ENCODE results near the gene MICU1.
"Not testable (repeated sequence)": the region's sequence is repeated elsewhere in the genome, so short reads cannot be mapped to it uniquely, and the experiment has no call there.

The MICU1 gene

DNA sequence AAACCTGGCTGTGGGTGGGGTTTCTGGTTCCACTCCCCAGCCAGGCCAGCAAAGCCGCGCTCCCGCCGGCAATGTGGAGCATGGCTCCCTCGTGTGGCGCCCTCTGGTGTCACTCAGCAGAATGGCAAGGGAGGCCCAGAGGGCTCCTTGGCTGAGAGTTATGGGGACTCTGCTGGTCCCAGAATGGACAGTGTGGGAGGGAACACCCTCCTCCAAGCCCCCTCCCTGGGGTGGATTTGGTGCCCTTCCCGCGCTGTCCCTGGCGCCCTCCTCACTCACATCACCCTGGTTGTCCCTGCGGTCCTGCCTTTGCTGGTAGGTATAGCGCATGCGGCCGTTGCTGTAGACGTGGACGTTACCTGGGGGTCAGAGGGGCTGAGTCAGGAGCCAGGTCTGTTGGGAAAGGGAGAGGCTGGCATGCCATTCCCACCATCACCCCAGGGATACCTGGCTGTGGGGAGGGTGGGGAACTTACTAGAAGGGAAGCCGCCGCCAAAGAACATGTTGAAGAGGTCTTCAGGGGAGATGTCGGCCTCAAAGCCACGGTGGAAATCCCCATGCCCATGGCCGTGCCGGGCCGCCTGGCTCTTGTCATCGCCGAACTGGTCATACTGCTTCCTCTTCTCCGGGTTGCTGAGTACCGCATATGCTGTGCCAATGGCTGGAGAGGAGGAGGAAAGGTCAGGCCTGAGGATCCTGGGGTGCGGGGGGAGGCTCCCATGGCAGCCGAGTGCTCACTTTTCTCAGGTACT, 285.2 kb downstream of the MICU1 start:
- no peak for DNase-seq

- no peak for DNase-seq
Measured at GRCh38 chr10:72338180-72338579, 287.7 kb downstream of the MICU1 start.

DNA sequence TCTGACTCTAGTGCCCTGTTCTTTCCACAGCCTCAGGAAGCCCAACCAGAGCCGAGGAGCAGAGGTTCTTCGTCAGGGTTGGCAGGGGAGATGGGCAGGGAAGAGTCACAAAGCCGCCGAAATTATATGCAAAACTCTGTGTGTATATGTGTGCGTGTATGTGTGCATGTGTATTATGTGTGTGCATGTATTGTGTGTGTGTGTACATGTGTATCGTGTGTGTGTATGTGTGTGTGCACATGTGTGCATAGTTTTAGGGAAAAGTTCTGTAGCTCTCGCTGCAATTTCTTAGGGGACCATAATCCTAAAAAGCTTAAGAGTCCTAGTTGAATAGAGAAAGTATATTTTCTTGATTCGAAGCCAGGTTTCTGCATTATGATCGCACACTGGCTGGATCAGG, 288.2 kb downstream of the MICU1 start:
- DNase-seq = no peak

GRCh38 chr10:72337039-72337629, 288.7 kb downstream of the MICU1 start:
- no peak for DNase-seq

DNA sequence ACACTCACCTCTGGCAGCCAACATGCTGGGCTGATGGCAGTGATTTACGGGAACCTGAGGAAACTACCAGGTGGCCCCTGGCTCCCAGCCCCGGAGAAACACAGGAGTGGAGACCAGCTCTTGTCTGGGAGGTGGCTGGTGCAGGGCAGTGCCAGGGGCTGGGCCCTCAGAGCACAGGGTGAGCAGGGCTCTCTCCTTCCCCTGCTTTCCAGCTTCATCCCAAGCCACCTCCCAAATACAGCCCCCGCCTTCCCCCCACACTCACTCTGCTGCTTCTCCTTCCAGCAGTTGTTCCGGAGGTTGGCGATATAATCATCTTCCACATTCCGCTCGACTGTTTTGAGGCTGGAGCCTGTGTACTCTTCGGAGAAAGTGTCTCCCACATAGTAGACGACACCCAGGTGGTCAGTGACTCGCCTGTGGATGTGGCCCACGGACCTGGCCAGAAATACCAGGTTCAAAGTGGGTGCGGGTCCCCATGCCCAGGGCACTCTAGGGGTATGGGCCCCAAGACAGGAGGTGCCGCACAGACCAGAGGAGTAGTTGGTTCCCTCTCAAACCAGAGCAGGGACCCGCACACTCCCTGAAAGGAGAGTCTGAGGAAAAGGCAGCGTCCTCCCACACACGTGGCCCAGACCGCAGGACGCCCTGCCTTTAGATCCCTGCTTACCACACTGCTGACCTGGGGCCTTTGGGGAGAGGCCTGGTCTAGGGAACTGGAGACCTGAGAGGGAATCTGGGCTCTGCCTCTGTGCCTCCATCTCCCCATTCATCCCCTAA, 289.4 kb downstream of the MICU1 start:
- no peak for DNase-seq

DNA sequence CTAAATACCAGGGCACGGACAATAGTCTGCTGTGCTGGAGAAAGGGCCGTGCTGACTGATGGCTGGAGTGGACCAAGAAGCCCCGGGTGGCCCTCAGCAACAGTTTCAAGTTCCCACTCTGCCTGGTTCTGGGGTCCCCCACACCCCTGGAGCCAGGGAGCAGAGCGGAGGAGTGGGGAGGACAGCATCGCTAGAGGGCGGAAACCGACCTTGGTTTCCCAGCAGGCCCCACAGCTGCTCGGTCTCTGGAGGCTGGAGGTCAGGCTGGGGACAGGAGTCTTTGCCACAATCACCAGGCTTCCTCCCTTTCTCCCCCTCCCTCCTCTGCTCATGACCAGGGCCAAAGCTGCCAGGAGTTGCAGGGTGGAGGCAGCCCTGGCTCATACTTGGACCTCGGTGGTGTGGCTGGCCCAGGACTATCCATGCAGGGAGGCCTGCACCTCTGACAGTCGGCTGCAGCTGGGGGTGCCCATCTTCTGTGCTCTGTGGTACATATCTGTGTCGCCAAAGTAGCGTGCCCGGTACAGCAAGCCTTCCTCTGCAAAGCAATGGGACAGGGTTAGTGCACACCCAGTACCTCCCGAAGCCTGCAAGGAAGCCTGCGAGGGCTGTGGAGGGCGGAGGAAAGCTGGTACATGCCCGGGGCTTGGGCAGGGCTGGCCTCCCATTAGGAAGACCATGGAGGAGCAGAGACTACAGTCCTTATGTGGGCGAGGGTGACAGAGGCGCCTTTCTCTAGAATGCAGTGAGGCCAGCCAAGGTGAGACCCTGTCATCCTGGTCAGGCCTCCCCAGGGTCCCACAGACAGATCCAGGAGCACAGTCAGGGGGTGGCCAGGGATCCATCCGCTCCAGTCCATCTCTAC, 290.3 kb downstream of the MICU1 start:
- no peak for DNase-seq

DNA sequence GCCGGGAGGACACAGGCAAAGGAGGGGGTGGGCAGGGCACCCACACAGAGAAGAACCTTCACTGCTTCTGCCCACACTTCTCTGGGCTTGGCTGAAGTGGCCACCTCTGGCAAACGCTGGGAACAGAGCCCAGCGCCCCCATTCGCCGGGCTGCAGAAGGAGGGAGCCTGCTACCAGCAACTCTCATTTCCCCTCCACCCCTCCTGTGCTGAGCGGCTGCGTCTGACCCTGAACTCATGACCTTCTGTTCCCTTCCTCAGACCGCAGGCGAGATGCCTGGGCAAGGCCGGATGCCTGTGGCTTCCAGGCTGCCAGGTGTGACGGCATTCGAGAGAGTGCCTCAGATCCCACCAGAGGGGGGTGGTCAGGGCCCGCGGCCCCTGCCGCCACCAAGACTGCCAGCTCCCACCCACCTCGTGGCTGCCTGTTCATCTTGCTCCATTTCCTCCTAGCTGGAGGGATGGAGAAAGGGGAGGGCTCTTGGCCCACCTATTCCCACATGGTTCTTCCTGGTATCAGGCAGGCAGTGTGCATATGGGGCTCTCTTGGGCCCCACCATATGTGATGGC, 291.0 kb downstream of the MICU1 start:
- DNase-seq = no peak

DNA sequence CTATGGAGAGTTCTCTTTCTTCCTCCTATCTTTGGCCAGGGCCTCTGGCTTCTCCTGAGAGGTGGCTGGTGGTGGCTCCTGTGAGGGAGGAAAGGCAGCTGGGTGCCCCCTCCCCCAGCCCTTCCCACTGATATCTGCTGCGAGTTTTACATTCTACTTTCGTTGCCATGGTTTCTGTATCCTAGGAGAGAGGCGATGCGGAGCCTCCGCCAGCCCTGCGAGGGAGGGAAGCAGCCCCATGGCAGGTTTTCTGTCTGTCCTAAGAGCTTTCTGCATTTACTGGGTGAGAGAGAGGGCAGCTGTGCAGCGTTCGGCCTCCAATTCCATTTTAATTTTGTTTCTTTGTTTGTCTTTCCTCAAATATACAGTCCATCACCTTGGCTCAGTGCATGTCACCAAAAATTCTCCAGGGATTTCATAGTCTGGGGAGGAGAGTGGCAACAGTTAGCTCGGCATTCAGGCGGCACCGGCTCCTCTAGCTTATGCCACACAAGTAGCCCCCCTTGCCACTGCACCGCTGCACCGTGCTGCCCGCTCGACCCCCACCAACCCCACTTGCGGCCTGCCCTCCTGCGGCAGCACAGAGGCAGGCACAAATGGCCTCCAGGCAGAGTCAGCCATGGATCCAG, 291.6 kb downstream of the MICU1 start:
- DNase-seq = peak in 1 of 2 experiments; percentile 42

DNA sequence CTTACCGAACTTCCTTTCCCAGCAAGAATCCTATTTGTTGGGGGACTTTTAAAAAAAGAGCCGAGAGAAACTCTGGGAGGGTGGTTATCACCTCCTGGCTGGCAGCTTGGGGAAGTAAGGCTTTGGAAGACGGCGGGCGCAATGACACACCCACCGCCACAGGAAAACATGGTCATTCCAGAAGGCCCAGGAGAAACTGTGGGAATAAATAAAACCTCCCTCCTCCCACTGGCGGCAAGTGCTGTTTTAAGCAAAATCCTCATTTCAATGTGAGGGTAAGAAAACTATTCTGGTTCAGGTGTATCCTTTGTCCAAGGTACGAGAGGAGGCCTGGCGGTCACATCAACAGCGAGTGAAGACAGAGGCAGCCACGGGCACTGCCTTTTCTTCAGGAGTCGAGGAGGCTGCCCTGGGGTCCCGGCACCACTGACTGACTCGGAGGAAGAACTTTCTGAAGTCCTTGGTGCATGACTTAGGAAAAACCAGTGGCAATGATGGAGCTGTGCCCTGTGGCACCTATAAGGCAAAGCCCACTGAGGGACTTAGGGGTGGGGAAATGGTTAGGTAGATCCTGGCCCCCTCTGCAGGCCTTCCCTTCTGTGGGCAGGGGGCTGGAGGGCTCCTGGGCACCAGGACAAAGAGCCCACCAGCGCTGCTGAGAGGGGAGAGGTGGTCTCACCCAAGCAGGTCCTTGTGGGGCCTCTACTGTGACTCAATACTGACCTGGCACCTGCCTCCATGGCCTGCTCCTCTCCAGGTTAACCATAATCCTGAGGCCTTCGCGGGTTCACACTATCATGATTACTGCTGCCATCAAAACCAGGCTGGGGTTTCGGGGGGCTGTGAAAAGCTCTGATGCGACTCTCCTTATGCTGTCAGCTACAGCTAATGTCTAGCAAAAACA, 292.5 kb downstream of the MICU1 start:
- DNase-seq = no peak

DNA sequence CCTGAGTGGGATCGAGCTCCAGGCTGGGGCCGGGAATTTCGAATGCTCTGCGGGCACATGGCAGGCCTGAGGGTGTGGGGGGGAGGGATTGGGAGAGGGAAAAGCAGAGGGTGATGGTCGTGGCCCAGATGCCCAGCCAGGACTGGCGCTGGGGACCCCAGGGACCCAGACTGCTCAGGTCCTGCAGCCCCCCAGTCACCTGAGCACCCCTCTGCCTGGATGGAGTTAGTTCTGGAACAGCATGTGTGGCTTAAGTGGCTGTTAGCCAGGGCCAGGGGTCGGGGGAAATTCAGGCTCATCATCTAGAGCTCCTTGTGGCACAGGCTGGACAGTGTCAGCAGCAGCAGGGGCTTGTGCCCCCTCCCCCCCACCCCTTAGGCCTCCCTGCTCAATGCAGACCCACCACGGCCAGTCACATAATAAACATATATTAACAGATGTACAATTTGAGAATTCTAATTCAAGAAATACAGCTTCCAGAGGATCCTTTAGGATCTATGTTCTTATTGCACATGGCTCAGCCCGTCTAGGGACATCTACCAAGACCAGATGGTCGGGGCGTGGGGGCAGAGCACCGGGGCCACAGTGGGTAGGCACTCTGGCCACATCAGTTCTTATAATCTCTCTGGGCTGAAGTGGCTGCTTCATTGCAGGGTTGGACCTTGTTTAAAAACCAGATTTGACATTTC, 293.3 kb downstream of the MICU1 start:
- no peak for DNase-seq

DNA sequence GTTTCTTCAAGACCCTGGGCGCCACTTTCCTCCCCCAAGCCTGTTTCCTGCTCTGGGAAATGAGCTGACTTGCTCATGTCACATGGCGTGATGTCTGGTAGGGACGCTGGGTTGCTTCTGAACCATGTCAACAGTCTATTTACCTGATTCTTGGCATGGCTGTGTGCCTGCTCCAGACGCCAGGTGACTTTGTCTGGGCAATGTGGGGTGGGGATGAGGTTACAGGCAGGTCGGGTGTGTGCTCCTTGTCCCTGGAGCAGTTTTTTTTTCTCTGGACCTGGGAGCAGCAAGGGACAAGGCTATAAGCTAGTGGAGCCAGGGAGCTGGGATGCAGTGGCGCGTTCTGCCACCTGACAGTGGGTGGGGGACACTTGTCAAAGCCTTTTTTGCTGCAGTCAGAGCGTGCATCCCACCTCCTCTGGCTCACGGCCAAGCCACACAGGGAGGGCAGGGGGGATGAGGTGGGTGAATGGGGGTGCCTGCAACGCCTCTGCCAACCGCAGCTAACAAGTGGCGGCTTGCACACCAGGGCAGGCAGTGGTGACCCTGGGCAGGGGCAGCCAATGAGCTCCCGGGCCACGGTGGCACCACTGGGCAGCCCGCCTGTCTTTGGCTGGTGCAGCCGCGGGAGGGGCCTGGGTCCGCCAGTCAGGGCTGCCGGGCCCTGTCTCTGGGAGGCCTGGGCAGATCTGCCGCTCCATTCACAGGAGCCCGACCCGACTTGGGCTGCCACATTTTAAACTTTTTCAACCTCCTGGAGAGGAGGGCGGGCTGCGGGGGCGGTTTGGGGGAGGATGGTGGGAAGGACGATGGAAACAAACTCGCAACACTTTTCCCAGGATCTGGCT, 294.1 kb downstream of the MICU1 start:
- no peak for DNase-seq

DNA sequence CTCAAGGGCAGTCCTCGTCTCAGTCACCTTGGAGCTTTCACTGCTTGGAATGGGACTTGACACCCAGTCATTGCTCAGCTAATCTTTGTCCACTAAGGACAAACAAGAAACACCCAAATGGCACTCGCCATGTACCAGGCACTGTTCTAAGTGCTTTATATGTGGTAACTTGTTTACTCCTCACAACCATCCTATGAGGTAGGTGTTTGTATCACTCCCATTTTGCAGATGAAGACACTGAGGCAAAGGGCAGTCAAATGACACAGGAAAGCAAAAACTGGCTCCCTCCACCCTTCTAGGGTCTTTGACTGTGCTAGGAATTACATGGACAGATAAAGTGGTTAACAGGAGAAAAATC, 295.8 kb downstream of the MICU1 start:
- no peak for DNase-seq

GRCh38 chr10:72329290-72330068, 296.4 kb downstream of the MICU1 start:
- DNase-seq = no peak

- no peak for DNase-seq
Measured at GRCh38 chr10:72328829-72329204, 297.1 kb downstream of the MICU1 start.

DNA sequence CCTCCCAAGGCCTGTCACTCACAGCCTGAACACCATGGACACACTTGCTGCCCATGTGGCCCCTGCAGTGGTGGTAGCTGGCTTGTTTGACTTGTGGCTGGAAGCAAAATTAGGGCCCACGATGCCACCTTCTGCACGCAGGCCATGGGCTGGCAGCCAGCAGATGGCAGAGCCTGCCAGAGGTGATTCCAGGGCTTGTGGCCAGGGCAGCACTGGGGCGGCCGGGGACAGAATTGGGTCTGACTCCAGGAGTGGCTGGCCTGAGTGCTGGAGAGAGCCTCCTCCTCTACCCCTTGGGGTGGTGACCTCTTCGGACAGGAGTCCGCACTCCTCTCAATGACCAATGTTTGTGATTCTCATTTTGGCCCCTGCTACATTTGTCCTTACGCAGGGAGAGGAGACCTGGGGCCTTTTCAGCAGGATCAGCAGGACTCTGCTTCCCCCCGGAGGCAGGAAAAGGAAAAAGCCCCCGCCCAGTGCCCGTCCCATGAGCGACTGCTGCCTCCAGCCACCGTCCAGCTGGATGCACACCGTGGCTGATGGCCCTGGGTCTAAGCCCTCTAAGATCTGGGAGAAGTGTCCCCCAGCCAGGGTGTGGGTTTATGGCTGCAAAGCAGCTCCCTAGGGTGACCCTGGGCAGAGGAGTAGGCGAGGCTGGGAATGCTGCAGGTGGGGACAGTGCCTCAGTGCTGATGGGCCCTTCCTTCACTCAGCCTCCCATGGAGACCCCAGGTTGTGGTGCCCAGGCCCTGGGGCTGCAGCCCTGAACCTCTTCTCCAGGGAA, 297.6 kb downstream of the MICU1 start:
- peak in 1 of 2 experiments; percentile 40 for DNase-seq

- DNase-seq = not testable (repeated sequence)
Measured at GRCh38 chr10:72326665-72327603, 298.9 kb downstream of the MICU1 start.

All from NCI-H1930 (cell line).